Panc1 (cell line): Measurements from ENCODE around the gene PSTK.

Experiments
- POLR2AphosphoS5 ChIP-seq: IDR thresholded peaks from 2 replicates; pipeline ENCODE4 v1.6.1; 2012; ENCODE audit warnings: mild to moderate bottlenecking, low read depth, low read length, moderate library complexity
- TCF7L2 ChIP-seq: IDR thresholded peaks from 2 replicates; pipeline ENCODE4 v1.6.1; 2011; ENCODE audit warnings: mild to moderate bottlenecking, low read depth, low read length, inconsistent platforms
- TF ChIP-seq, protein P1 (sequence below): fragments of 450-650 bp; IDR thresholded peaks from 2 replicates; pipeline ENCODE4 v1.5.1; 2017; ENCODE audit warnings: mild to moderate bottlenecking

- TF ChIP-seq, protein P1, sequence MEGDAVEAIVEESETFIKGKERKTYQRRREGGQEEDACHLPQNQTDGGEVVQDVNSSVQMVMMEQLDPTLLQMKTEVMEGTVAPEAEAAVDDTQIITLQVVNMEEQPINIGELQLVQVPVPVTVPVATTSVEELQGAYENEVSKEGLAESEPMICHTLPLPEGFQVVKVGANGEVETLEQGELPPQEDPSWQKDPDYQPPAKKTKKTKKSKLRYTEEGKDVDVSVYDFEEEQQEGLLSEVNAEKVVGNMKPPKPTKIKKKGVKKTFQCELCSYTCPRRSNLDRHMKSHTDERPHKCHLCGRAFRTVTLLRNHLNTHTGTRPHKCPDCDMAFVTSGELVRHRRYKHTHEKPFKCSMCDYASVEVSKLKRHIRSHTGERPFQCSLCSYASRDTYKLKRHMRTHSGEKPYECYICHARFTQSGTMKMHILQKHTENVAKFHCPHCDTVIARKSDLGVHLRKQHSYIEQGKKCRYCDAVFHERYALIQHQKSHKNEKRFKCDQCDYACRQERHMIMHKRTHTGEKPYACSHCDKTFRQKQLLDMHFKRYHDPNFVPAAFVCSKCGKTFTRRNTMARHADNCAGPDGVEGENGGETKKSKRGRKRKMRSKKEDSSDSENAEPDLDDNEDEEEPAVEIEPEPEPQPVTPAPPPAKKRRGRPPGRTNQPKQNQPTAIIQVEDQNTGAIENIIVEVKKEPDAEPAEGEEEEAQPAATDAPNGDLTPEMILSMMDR, result no peak
- TF ChIP-seq TCF7L2 (no peak), POLR2AphosphoS5 (no peak)
Measured at GRCh38 chr10:122984708-122985107, 4.5 kb downstream of the PSTK start.
